ENCODE measurements around the gene RGS9.
"Not testable (repeated sequence)": the region's sequence is repeated elsewhere in the genome, so short reads cannot be mapped to it uniquely, and the experiment has no call there.

Gene RGS9

DNA sequence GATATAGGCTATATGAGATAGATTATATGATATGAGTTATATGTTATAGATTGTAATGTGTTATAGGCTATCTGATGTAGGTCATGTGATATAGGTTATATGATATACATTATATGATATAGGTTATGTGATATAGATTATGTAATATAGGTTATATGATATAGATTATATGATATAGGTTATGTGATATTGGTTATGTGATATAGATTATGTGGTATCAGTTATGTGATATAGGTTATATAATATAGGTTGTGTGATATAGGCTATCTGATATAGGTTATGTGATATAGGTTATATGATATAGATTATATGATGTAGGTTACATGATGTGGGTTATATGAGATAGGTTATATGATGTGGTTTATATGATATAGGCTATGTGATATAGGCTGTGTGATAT, 68.5 kb downstream of the RGS9 start:
- H3K79me2 ChIP-seq (ENCODE audit: low read length) = no peaks in the 10 kb centered on the region
- no peaks in the 10 kb centered on the region for H3K9me2 ChIP-seq (replicated peaks; ENCODE audit: insufficient read depth, low read length)
- DNase-seq = no peak
- no peaks in the 10 kb centered on the region for H4K20me1 ChIP-seq (ENCODE audit: insufficient read depth, low read length)
- TF ChIP-seq EZH2 (optimal IDR thresholded peaks at IDR 0.05; ENCODE audit: low read depth, low read length) = no peak
- TF ChIP-seq, protein P1, sequence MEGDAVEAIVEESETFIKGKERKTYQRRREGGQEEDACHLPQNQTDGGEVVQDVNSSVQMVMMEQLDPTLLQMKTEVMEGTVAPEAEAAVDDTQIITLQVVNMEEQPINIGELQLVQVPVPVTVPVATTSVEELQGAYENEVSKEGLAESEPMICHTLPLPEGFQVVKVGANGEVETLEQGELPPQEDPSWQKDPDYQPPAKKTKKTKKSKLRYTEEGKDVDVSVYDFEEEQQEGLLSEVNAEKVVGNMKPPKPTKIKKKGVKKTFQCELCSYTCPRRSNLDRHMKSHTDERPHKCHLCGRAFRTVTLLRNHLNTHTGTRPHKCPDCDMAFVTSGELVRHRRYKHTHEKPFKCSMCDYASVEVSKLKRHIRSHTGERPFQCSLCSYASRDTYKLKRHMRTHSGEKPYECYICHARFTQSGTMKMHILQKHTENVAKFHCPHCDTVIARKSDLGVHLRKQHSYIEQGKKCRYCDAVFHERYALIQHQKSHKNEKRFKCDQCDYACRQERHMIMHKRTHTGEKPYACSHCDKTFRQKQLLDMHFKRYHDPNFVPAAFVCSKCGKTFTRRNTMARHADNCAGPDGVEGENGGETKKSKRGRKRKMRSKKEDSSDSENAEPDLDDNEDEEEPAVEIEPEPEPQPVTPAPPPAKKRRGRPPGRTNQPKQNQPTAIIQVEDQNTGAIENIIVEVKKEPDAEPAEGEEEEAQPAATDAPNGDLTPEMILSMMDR (IDR thresholded peaks at IDR 0.05; ENCODE audit: low read length) = no peak
- TF ChIP-seq EZH2phosphoT487 (IDR thresholded peaks at IDR 0.05; ENCODE audit: low read length) = no peak
- H3K9me3 ChIP-seq (replicated peaks; ENCODE audit: insufficient read depth, low read length) = no peaks in the 10 kb centered on the region
- H3K4me1 ChIP-seq (ENCODE audit: low read length) = no peaks in the 10 kb centered on the region
- H3K27ac ChIP-seq (ENCODE audit: low read length) = no peak overlapping the region
- H2AFZ ChIP-seq (ENCODE audit: low read length) = no peak overlapping the region
- H3K9ac ChIP-seq (ENCODE audit: low read length) = no peak overlapping the region
- H3K4me3 ChIP-seq (ENCODE audit: low read length) = no peak overlapping the region
- no peaks in the 10 kb centered on the region for H3K36me3 ChIP-seq (replicated peaks; ENCODE audit: insufficient read depth, low read length)
- no peaks in the 10 kb centered on the region for H3K27me3 ChIP-seq (replicated peaks; ENCODE audit: insufficient read depth, low read length)
- no peak overlapping the region for H3K4me2 ChIP-seq (ENCODE audit: low read depth, low read length)
- no peaks in the 10 kb centered on the region for H3F3A ChIP-seq (ENCODE audit: insufficient read depth, low read length)

DNA sequence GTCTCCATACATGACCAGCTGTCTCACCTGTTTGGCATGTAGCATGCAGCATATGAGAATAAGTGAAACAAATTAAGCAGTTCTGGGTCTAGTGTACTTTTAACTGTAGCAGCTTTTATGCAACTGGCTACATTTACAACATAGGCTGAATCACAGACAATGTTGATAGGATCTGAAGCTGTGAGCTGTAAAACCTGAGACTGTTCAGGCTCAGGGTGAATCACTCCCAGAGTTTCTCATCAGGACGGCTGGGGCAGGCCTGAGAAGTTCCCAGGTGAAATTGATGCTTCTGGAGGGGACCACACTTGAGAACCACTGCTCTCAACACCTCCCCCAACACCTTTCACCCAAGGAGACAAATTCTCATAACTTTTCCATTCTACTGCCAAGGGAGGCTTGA, 70.3 kb downstream of the RGS9 start:
- not testable (repeated sequence) for DNase-seq; H3K9me3 ChIP-seq (replicated peaks; ENCODE audit: insufficient read depth, low read length); H3K9me2 ChIP-seq (replicated peaks; ENCODE audit: insufficient read depth, low read length); H2AFZ ChIP-seq (ENCODE audit: low read length); H3K27me3 ChIP-seq (replicated peaks; ENCODE audit: insufficient read depth, low read length); H3K36me3 ChIP-seq (replicated peaks; ENCODE audit: insufficient read depth, low read length); H3K4me3 ChIP-seq (ENCODE audit: low read length); H3K9ac ChIP-seq (ENCODE audit: low read length); H3K4me2 ChIP-seq (ENCODE audit: low read depth, low read length); H4K20me1 ChIP-seq (ENCODE audit: insufficient read depth, low read length); H3K79me2 ChIP-seq (ENCODE audit: low read length); H3K4me1 ChIP-seq (ENCODE audit: low read length); H3F3A ChIP-seq (ENCODE audit: insufficient read depth, low read length); H3K27ac ChIP-seq (ENCODE audit: low read length)

DNA sequence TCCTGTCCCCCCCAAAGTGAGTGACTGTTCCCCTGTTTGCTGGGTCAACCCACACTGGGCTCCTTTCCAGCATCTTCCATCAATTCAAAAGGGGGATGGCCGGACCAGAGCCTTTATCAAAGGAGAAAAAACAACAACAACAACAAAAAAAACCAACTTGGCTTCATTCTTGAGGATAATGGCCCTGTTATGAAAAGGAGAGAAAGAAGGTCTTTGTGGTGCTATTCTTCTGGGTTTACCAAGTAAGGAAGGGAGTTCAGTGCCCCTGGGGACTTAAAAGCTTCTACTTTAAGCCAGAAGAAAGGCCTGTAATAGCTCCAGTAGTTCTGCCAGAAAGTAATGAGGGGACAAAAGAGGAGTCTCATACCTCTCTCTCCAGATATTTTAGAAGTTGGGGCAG, 71.5 kb downstream of the RGS9 start:
- Histone ChIP-seq H3K27ac (ENCODE audit: low read length) (no peak overlapping the region), H3K9me2 (replicated peaks; ENCODE audit: insufficient read depth, low read length) (no peaks in the 10 kb centered on the region), H3K9me3 (replicated peaks; ENCODE audit: insufficient read depth, low read length) (no peaks in the 10 kb centered on the region), H3K4me1 (ENCODE audit: low read length) (no peaks in the 10 kb centered on the region), H3F3A (ENCODE audit: insufficient read depth, low read length) (no peaks in the 10 kb centered on the region), H3K36me3 (replicated peaks; ENCODE audit: insufficient read depth, low read length) (no peaks in the 10 kb centered on the region), H4K20me1 (ENCODE audit: insufficient read depth, low read length) (no peaks in the 10 kb centered on the region), H3K79me2 (ENCODE audit: low read length) (no peaks in the 10 kb centered on the region), H3K27me3 (replicated peaks; ENCODE audit: insufficient read depth, low read length) (no peaks in the 10 kb centered on the region), H2AFZ (ENCODE audit: low read length) (no peak overlapping the region), H3K4me3 (ENCODE audit: low read length) (no peak overlapping the region), H3K9ac (ENCODE audit: low read length) (no peak overlapping the region), H3K4me2 (ENCODE audit: low read depth, low read length) (no peak overlapping the region)
- no peak for DNase-seq
- TF ChIP-seq, protein P1 (IDR thresholded peaks at IDR 0.05; ENCODE audit: low read length) = no peak
- no peak for TF ChIP-seq EZH2phosphoT487 (IDR thresholded peaks at IDR 0.05; ENCODE audit: low read length)
- TF ChIP-seq EZH2 (optimal IDR thresholded peaks at IDR 0.05; ENCODE audit: low read depth, low read length) = no peak

DNA sequence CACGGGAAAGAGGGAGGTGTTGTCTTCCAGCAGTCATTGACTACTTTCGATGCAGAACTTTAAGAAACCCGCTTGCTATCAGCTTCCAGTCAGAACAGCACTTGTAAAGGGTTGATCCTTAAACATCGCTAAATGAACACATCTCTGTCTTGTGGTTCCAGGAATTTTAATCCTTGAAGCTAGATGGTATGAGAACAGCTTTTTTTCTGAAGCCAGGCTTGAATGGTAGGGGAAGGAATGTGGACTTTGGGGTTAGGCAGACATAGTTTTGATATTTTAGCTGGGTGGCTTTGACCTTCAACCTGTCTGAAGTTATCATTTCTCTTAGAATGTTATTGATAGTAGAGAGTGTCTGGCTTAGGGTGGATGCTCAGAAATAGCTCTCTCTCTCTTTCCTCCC, 81.1 kb downstream of the RGS9 start:
- Histone ChIP-seq H3K9me2 (replicated peaks; ENCODE audit: insufficient read depth, low read length) (no peaks in the 10 kb centered on the region), H3K9ac (ENCODE audit: low read length) (no peak overlapping the region), H3K4me2 (ENCODE audit: low read depth, low read length) (no peak overlapping the region), H3K79me2 (ENCODE audit: low read length) (no peaks in the 10 kb centered on the region), H3K9me3 (replicated peaks; ENCODE audit: insufficient read depth, low read length) (no peaks in the 10 kb centered on the region), H3K4me3 (ENCODE audit: low read length) (no peak overlapping the region), H3K36me3 (replicated peaks; ENCODE audit: insufficient read depth, low read length) (no peaks in the 10 kb centered on the region), H3K4me1 (ENCODE audit: low read length) (no peaks in the 10 kb centered on the region), H2AFZ (ENCODE audit: low read length) (no peak overlapping the region), H4K20me1 (ENCODE audit: insufficient read depth, low read length) (no peaks in the 10 kb centered on the region), H3K27me3 (replicated peaks; ENCODE audit: insufficient read depth, low read length) (no peaks in the 10 kb centered on the region), H3F3A (ENCODE audit: insufficient read depth, low read length) (no peaks in the 10 kb centered on the region), H3K27ac (ENCODE audit: low read length) (no peak overlapping the region)
- TF ChIP-seq EZH2phosphoT487 (IDR thresholded peaks at IDR 0.05; ENCODE audit: low read length) (no peak), EZH2 (optimal IDR thresholded peaks at IDR 0.05; ENCODE audit: low read depth, low read length) (no peak)
- TF ChIP-seq, protein P1 (IDR thresholded peaks at IDR 0.05; ENCODE audit: low read length) = no peak
- DNase-seq = no peak

Measured in MM.1S (cell line).